Measurements from ENCODE around the gene ATF7. TPM values are rescaled to one million over a fixed set of nuclear protein-coding genes. Genes with fewer than 3 reads are reported as not detected.

Gene ATF7
- total and polyA plus RNA-seq, 2 of the 4 experiments (the other 2 are of a cell fraction), result 7.0 to 16.3 TPM

DNA sequence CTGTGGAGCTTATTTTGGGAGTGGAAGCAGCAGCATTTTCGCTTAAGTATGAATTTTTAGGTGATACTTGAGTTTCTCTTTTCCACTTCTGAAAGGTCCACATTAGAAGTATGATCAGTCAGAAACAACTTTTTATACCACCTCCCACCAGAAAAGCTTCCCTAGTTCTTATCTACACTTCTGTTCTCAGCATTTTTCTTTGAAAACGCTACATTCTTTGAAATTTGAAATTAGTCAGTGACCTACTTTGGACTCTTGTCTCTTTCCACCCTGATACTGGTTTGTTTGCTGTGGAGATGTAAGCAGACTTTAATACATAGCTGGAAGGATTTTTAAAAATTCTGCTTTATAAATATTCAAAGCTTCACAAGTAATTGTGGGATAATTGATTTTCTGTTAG is 152.1 kb downstream of the ATF7 start:
- H2AK5ac ChIP-seq (ENCODE audit: low read depth, low read length), result no peak overlapping the region
- H3K9me1 ChIP-seq (ENCODE audit: insufficient read depth, low read length), result no peaks in the 10 kb centered on the region
- peaks cover 8% of the 10 kb centered on the region for H3K4me1 ChIP-seq (ENCODE audit: control insufficient read depth, insufficient read depth, low read length)
- dilution Hi-C loops (cut with HindIII; ENCODE audit: low sequenced_read_pairs, unreplicated experiment), result no loop called here
- no peak overlapping the region for H2AFZ ChIP-seq (replicated peaks; ENCODE audit: low read length, poor library complexity)
- H2BK20ac ChIP-seq (ENCODE audit: low read depth, low read length), result no peak overlapping the region
- H2BK120ac ChIP-seq (ENCODE audit: low read depth, low read length), result no peak overlapping the region
- no peaks in the 10 kb centered on the region for H3K9me3 ChIP-seq (ENCODE audit: control insufficient read depth, insufficient read depth, low read length)
- no peak overlapping the region for H3K56ac ChIP-seq (ENCODE audit: extremely low read depth, insufficient read depth, low read length)
- TF ChIP-seq RAD21 (IDR thresholded peaks at IDR 0.05; ENCODE audit: low read length) (no peak), FOS (IDR thresholded peaks at IDR 0.05; ENCODE audit: low read depth, low read length) (no peak), POLR2A (IDR thresholded peaks at IDR 0.05; ENCODE audit: low read depth, low read length) (no peak), RCOR1 (IDR thresholded peaks at IDR 0.05; ENCODE audit: insufficient replicate concordance, low read length) (no peak), CHD1 (IDR thresholded peaks at IDR 0.05; ENCODE audit: low read depth, low read length) (no peak), MAFK (IDR thresholded peaks at IDR 0.05; ENCODE audit: low read depth, low read length) (no peak), NFE2L2 (IDR thresholded peaks at IDR 0.05; ENCODE audit: low read depth, low read length) (no peak), MAZ (IDR thresholded peaks at IDR 0.05; ENCODE audit: borderline replicate concordance, low read depth, low read length) (no peak), RFX5 (IDR thresholded peaks at IDR 0.05; ENCODE audit: low read depth, low read length) (no peak), MXI1 (IDR thresholded peaks at IDR 0.05; ENCODE audit: borderline replicate concordance, low read depth, low read length) (no peak), SMC3 (IDR thresholded peaks at IDR 0.05; ENCODE audit: low read depth, low read length) (no peak), CEBPB (IDR thresholded peaks at IDR 0.05; ENCODE audit: low read depth, low read length) (no peak)
- intact Hi-C loops (cut with micrococcal nuclease), result no loop called here
- H3K9ac ChIP-seq (ENCODE audit: low read depth, low read length), result no peak overlapping the region
- H3K4me3 ChIP-seq (ENCODE audit: insufficient read depth, low read depth, low read length), result no peak overlapping the region
- no peak overlapping the region for H2BK5ac ChIP-seq (ENCODE audit: low read depth, low read length, poor library complexity, severe bottlenecking)
- no peak overlapping the region for H2AK9ac ChIP-seq (replicated peaks; ENCODE audit: low read depth, low read length, poor library complexity)
- no peak overlapping the region for H4K91ac ChIP-seq (ENCODE audit: insufficient read depth, low read depth, low read length)
- H3K36me3 ChIP-seq (ENCODE audit: control insufficient read depth, insufficient read depth, low read length), result peaks cover 79% of the 10 kb centered on the region
- no peak overlapping the region for H4K5ac ChIP-seq (ENCODE audit: low read depth, low read length)
- no peak for ATAC-seq (ENCODE audit: low read depth)
- POLR2A ChIA-PET (ENCODE audit: unreplicated experiment), result no interaction called here
- H3K79me1 ChIP-seq (ENCODE audit: low read depth in 1 of 2, low read length in 2 of 2), result peaks cover 33 to 75% of the 10 kb centered on the region in 2 experiments
- DNase-seq, result no peak
- no TSS peak for BruUV-seq (replicated peaks)
- no peak overlapping the region for H4K8ac ChIP-seq (ENCODE audit: low read depth in 2 of 2, low read length in 2 of 2)
- no peak overlapping the region for H3K27ac ChIP-seq (ENCODE audit: insufficient read depth, low read length)
- no peak overlapping the region for H2BK15ac ChIP-seq (ENCODE audit: low read depth, low read length)
- CTCF ChIA-PET, result interaction anchor here (1.0 to 2.7 kb wide), 2 partner anchors 24 to 122 kb away, joined by 3 to 6 read pairs; no protein-coding TSS in a partner anchor
- H3K18ac ChIP-seq (ENCODE audit: low read depth, low read length), result no peak overlapping the region
- no peak overlapping the region for H3K14ac ChIP-seq (replicated peaks; ENCODE audit: low read depth, low read length)
- no peaks in the 10 kb centered on the region for H3K27me3 ChIP-seq (ENCODE audit: control insufficient read depth, insufficient read depth, low read length)
- peaks cover 84% of the 10 kb centered on the region for H4K20me1 ChIP-seq (ENCODE audit: insufficient read depth, low read length)
- H3K23ac ChIP-seq (ENCODE audit: low read depth, low read length), result no peak overlapping the region
- WGBS, 2 experiments (ENCODE audit: extremely low coverage in 2 of 2, insufficient read length in 1 of 2), result no CpG with 5 or more reads among the region's 2 CpGs
- H3K4ac ChIP-seq (ENCODE audit: low read depth, low read length), result no peak overlapping the region
- no peak overlapping the region for H3K4me2 ChIP-seq (ENCODE audit: low read depth, low read length)
- in situ Hi-C loops (cut with MboI; ENCODE audit: low sequenced_read_pairs), result no loop called here

Measured in IMR-90 (cell line).